Panc1 (cell line): ENCODE data around the gene IGFBP7.

Experiments
- CTCF ChIP-seq: fragments of 450-650 bp; IDR thresholded peaks from 2 replicates; pipeline ENCODE4 v1.5.1; 2017; ENCODE audit warnings: mild to moderate bottlenecking
- POLR2AphosphoS5 ChIP-seq: IDR thresholded peaks from 2 replicates; pipeline ENCODE4 v1.6.1; 2012; ENCODE audit warnings: mild to moderate bottlenecking, low read depth, low read length, moderate library complexity
- REST ChIP-seq, 2 experiments: IDR thresholded peaks; 2 replicates each; pipeline ENCODE4 v1.6.1; 2011 to 2012; ENCODE audit warnings: low read depth in 2 of 2, control low read depth in 1 of 2, low read length in 1 of 2, mild to moderate bottlenecking in 1 of 2, moderate library complexity in 1 of 2; ENCODE audit not compliant: insufficient read depth in 1 of 2
- SIN3A ChIP-seq: IDR thresholded peaks from 2 replicates; pipeline ENCODE4 v1.6.1; 2012; ENCODE audit warnings: low read depth, mild to moderate bottlenecking, low read length, moderate library complexity, borderline replicate concordance; ENCODE audit not compliant: insufficient read depth
- TCF7L2 ChIP-seq: IDR thresholded peaks from 2 replicates; pipeline ENCODE4 v1.6.1; 2011; ENCODE audit warnings: mild to moderate bottlenecking, low read depth, low read length, inconsistent platforms

DNA sequence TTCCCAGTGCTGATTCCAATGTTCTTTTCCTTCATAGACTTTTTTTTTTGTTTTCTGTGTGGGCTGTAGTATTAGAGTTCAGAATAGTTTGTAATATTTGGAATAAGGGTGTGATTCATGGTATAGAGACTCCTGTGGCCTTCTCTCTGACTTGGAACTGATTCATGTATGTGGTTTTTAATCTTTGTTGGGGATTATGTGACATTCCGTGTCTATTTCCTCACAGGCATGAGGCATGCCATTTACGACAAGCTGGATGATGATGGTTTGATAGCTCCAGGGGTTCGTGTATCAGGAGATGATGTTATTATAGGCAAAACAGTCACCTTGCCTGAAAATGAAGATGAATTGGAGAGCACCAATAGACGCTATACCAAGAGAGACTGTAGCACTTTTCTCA is 87.1 kb downstream of the IGFBP7 start:
- TF ChIP-seq CTCF (no peak), REST (IDR thresholded peaks at IDR 0.05; ENCODE audit: insufficient read depth in 1 of 2, low read depth in 2 of 2, low read length in 1 of 2) (no peak), POLR2AphosphoS5 (no peak), SIN3A (no peak), TCF7L2 (no peak)
